PC-9 (cell line): Measurements from ENCODE around the gene TENM4. TPM values are rescaled to one million over a fixed set of nuclear protein-coding genes. Genes with fewer than 3 reads are reported as not detected.

Source experiments
- Bru-seq: library from RNA; stranded (reverse); fragments of 400-500 nt; gene quantifications from one replicate; lab custom pipeline; 2021; lab: Mats Ljungman, UMichigan
- BruChase-seq, 2 experiments: library from RNA; stranded (reverse); fragments of 400-500 nt; gene quantifications; one replicate each; lab custom pipeline; 2021; lab: Mats Ljungman, UMichigan
- BruUV-seq: library from RNA; stranded (reverse); fragments of 400-500 nt; replicated peaks from 2 replicates; lab custom pipeline; 2021; lab: Mats Ljungman, UMichigan
- CTCF ChIA-PET: fragments of 300-600 bp; sonication (Branson Sonifier 250); formaldehyde crosslinking; loops from one replicate; lab custom pipeline; 2022; ENCODE audit warnings: antibody characterized with exemption; lab: Charles Lee
- POLR2A ChIA-PET: fragments of 300-600 bp; sonication (Branson Sonifier 250); formaldehyde crosslinking; loops from one replicate; lab custom pipeline; 2022; ENCODE audit warnings: antibody characterized with exemption; ENCODE audit not compliant: unreplicated experiment; lab: Charles Lee
- DNase-seq, 2 experiments: peaks; one replicate each; pipeline versions ENCODE4 v3.0.0 to v3.0.0-alpha.2; 2015 to 2022; ENCODE audit warnings: mixed read lengths in 1 of 2
- H2AFZ ChIP-seq: fragments of 200-600 bp; sonication (generic); 2 replicates; pipeline ENCODE4 v1.8.1; 2017; ENCODE audit warnings: antibody characterized with exemption
- H3F3A ChIP-seq: fragments of 200-600 bp; sonication (generic); 2 replicates; pipeline ENCODE4 v1.8.1; 2017; ENCODE audit warnings: antibody characterized with exemption, mild to moderate bottlenecking, low read depth; ENCODE audit not compliant: insufficient read depth
- H3K27ac ChIP-seq: fragments of 200-600 bp; sonication (generic); 2 replicates; pipeline ENCODE4 v1.6.1; 2016; ENCODE audit warnings: mixed run types
- H3K27me3 ChIP-seq: fragments of 200-600 bp; sonication (generic); 2 replicates; pipeline ENCODE4 v1.6.1; 2016; ENCODE audit warnings: low read depth, mixed run types; ENCODE audit not compliant: insufficient read depth
- H3K36me3 ChIP-seq: fragments of 200-600 bp; sonication (generic); 2 replicates; pipeline ENCODE4 v1.6.1; 2016; ENCODE audit warnings: low read depth, mixed run types
- H3K4me1 ChIP-seq: fragments of 200-600 bp; sonication (generic); replicated peaks from 2 replicates; pipeline ENCODE4 v1.6.1; 2016; ENCODE audit warnings: mixed run types; ENCODE audit not compliant: insufficient read depth
- H3K4me2 ChIP-seq: fragments of 200-600 bp; sonication (generic); 2 replicates; pipeline ENCODE4 v1.6.1; 2017; ENCODE audit warnings: mixed run types
- H3K4me3 ChIP-seq: fragments of 200-600 bp; sonication (generic); 2 replicates; pipeline ENCODE4 v1.6.1; 2016; ENCODE audit warnings: mixed run types
- H3K79me2 ChIP-seq: fragments of 200-600 bp; sonication (generic); 2 replicates; pipeline ENCODE4 v1.6.1; 2017; ENCODE audit warnings: low read depth, mixed run types
- H3K9me2 ChIP-seq: fragments of 200-600 bp; sonication (generic); 2 replicates; pipeline ENCODE4 v1.8.1; 2017; ENCODE audit warnings: mild to moderate bottlenecking; ENCODE audit not compliant: insufficient read depth
- H3K9me3 ChIP-seq: fragments of 200-600 bp; sonication (generic); 2 replicates; pipeline ENCODE4 v1.8.1; 2016; ENCODE audit warnings: low read depth; ENCODE audit not compliant: insufficient read depth
- H4K20me1 ChIP-seq: fragments of 200-600 bp; sonication (generic); 2 replicates; pipeline ENCODE4 v1.8.1; 2017; ENCODE audit not compliant: insufficient read depth
- CTCF ChIP-seq: fragments of 200-600 bp; sonication (generic); conservative IDR thresholded peaks from 2 replicates; pipeline ENCODE4 v1.6.1; 2017; ENCODE audit warnings: mixed run types, antibody characterized with exemption, mild to moderate bottlenecking, moderate library complexity
- EZH2 ChIP-seq: fragments of 200-600 bp; sonication (generic); IDR thresholded peaks from 2 replicates; pipeline ENCODE4 v1.8.0; 2017; ENCODE audit warnings: antibody characterized with exemption, low read depth
- intact Hi-C: fragments of 100-400 bp; cut with micrococcal nuclease; formaldehyde crosslinking; loops from one replicate; pipeline ENCODE4 v1.10.0; 2022; ENCODE audit not compliant: unreplicated experiment
- long read RNA-seq: library from polyadenylated mRNA; stranded (forward); transcript quantifications from one replicate; pipeline ENCODE4 v2.0.0, GENCODE V29; 2022
- total RNA-seq: library from RNA; stranded (reverse); gene quantifications from 2 replicates; pipeline ENCODE4 v1.2.3, GENCODE V29; 2021

Gene TENM4
- 0.25 TPM in 1 of 2 replicates, not detected in the other for total RNA-seq
- percentile 5 among the genes with signal in this experiment for Bru-seq, nascent RNA
- percentile 5 among the genes with signal in this experiment for BruChase-seq, experiment 1, labeled RNA remaining after a 2-hour chase
- BruChase-seq, experiment 2, labeled RNA remaining after a 6-hour chase = percentile 2 among the genes with signal in this experiment
- long read RNA-seq, partial matches to known transcripts = 0 of 15 reads
- long read RNA-seq, other reads (novel, unspliced or antisense) = 15 of 15 reads

- no peaks in the 10 kb centered on the region for H3K9me2 ChIP-seq
- H3F3A ChIP-seq = no peaks in the 10 kb centered on the region
- intact Hi-C loops = no loop called here
- no peak for TF ChIP-seq CTCF
- H3K79me2 ChIP-seq = no peaks in the 10 kb centered on the region
- no peak for DNase-seq
- H3K27ac ChIP-seq = no peak within 1 kb of the TSS
- BruUV-seq = no TSS peak
- H3K36me3 ChIP-seq = no peaks in the 10 kb centered on the region
- H3K4me1 ChIP-seq = no peaks in the 10 kb centered on the region
- no peak within 1 kb of the TSS for H3K4me2 ChIP-seq
- H2AFZ ChIP-seq = no peak within 1 kb of the TSS
- ChIA-PET POLR2A (no interaction called here), CTCF (interaction anchor here (1.1 kb wide), 1 partner anchor 40 kb away, joined by 14 read pairs; no protein-coding TSS in a partner anchor)
- no peaks in the 10 kb centered on the region for H4K20me1 ChIP-seq
- no peaks in the 10 kb centered on the region for H3K9me3 ChIP-seq
- H3K27me3 ChIP-seq = peaks cover 52% of the 10 kb centered on the region
- no peak within 1 kb of the TSS for H3K4me3 ChIP-seq
These were observed at the start of gene TENM4 for GRCh38 chr11:79440571-79441460. Gene TENM4 (minus strand): TSS chr11:79441030. CDS start chr11:79069944, 371,086 bp downstream.

- Histone ChIP-seq H3K27me3 (peaks cover 42% of the 10 kb centered on the region), H3K9me2 (no peaks in the 10 kb centered on the region), H3K36me3 (no peaks in the 10 kb centered on the region), H3K27ac (no peak overlapping the region), H4K20me1 (no peaks in the 10 kb centered on the region; the same call in 1 of the 2 replicates), H3K4me1 (no peaks in the 10 kb centered on the region), H3K79me2 (no peaks in the 10 kb centered on the region), H3F3A (no peaks in the 10 kb centered on the region), H3K9me3 (no peaks in the 10 kb centered on the region), H2AFZ (no peak overlapping the region), H3K4me2 (no peak overlapping the region), H3K4me3 (no peak overlapping the region)
- TF ChIP-seq EZH2 = no peak
- no peak for TF ChIP-seq CTCF
- intact Hi-C loops = no loop called here
- POLR2A ChIA-PET = no interaction called here
- no peak for DNase-seq
- BruUV-seq = no TSS peak
- CTCF ChIA-PET = no interaction called here
These were observed 47.5 kb upstream of the TENM4 start for GRCh38 chr11:79488286-79488685.

- no peaks in the 10 kb centered on the region for H3K79me2 ChIP-seq
- no peaks in the 10 kb centered on the region for H3K9me2 ChIP-seq
- H3K27ac ChIP-seq = no peak overlapping the region
- H3F3A ChIP-seq = no peaks in the 10 kb centered on the region
- POLR2A ChIA-PET = no interaction called here
- no peak for DNase-seq
- no peak for TF ChIP-seq EZH2
- TF ChIP-seq CTCF = no peak
- H3K4me1 ChIP-seq = no peaks in the 10 kb centered on the region
- H3K4me3 ChIP-seq = no peak overlapping the region
- peaks cover 35% of the 10 kb centered on the region for H3K27me3 ChIP-seq
- no peaks in the 10 kb centered on the region; the same call in 1 of the 2 replicates for H4K20me1 ChIP-seq
- CTCF ChIA-PET = no interaction called here
- intact Hi-C loops = no loop called here
- H3K36me3 ChIP-seq = no peaks in the 10 kb centered on the region
- no peak overlapping the region for H3K4me2 ChIP-seq
- no peaks in the 10 kb centered on the region for H3K9me3 ChIP-seq
- H2AFZ ChIP-seq = no peak overlapping the region
- BruUV-seq = no TSS peak
These were observed 46.6 kb upstream of the TENM4 start for GRCh38 chr11:79487412-79487811.
